ENCODE data around the gene ITPA.
"Not testable (repeated sequence)": the region's sequence is repeated elsewhere in the genome, so short reads cannot be mapped to it uniquely, and the experiment has no call there.

Gene ITPA

GRCh38 chr20:3210346-3210745, 1.0 kb downstream of the ITPA start:
- Histone ChIP-seq H3K9me3 (ENCODE audit: control insufficient read depth, low read depth, low read length) (no peaks in the 10 kb centered on the region), H3K27me3 (ENCODE audit: control insufficient read depth, insufficient read depth, low read length) (no peaks in the 10 kb centered on the region), H3K27ac (ENCODE audit: low read length) (peak overlapping the region; percentile 24), H3K4me1 (ENCODE audit: control insufficient read depth, low read depth, low read length) (no peaks in the 10 kb centered on the region), H3K36me3 (ENCODE audit: control insufficient read depth, low read depth, low read length) (peaks cover 11% of the 10 kb centered on the region), H3K4me3 (ENCODE audit: low read length) (peak overlapping the region; percentile 97), H3K9ac (ENCODE audit: low read length) (peak overlapping the region; percentile 79)

DNA sequence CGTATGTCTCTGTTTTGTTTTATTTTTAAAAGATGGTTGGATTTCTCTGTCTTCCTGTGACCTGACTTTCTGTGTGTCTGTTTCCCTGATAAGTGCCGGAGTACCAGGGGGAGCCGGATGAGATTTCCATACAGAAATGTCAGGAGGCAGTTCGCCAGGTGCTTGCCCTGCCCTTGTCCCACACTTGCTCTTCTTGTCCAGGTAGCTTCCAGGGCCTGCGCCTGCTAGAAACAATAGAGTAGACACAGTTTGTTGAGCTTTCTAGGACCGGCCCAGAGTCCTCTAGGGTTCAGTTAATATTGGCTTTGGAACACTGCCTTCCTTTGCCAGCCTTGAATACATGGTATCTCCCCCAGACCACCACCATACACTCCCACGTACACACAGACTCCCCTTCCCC, 3.9 kb downstream of the ITPA start:
- Histone ChIP-seq H3K9me3 (ENCODE audit: control insufficient read depth, low read depth, low read length) (no peaks in the 10 kb centered on the region), H3K27ac (ENCODE audit: low read length) (no peak overlapping the region), H3K9ac (ENCODE audit: low read length) (no peak overlapping the region), H3K27me3 (ENCODE audit: control insufficient read depth, insufficient read depth, low read length) (no peaks in the 10 kb centered on the region), H3K4me1 (ENCODE audit: control insufficient read depth, low read depth, low read length) (no peaks in the 10 kb centered on the region), H3K36me3 (ENCODE audit: control insufficient read depth, low read depth, low read length) (peaks cover 17% of the 10 kb centered on the region), H3K4me3 (ENCODE audit: low read length) (no peak overlapping the region)

GRCh38 chr20:3215359-3215917, 6.1 kb downstream of the ITPA start:
- H3K27ac ChIP-seq (ENCODE audit: low read length); H3K4me1 ChIP-seq (ENCODE audit: control insufficient read depth, low read depth, low read length); H3K4me3 ChIP-seq (ENCODE audit: low read length); H3K27me3 ChIP-seq (ENCODE audit: control insufficient read depth, insufficient read depth, low read length); H3K9me3 ChIP-seq (ENCODE audit: control insufficient read depth, low read depth, low read length); H3K9ac ChIP-seq (ENCODE audit: low read length): not testable (repeated sequence)
- peaks cover 22% of the 10 kb centered on the region for H3K36me3 ChIP-seq (ENCODE audit: control insufficient read depth, low read depth, low read length)

DNA sequence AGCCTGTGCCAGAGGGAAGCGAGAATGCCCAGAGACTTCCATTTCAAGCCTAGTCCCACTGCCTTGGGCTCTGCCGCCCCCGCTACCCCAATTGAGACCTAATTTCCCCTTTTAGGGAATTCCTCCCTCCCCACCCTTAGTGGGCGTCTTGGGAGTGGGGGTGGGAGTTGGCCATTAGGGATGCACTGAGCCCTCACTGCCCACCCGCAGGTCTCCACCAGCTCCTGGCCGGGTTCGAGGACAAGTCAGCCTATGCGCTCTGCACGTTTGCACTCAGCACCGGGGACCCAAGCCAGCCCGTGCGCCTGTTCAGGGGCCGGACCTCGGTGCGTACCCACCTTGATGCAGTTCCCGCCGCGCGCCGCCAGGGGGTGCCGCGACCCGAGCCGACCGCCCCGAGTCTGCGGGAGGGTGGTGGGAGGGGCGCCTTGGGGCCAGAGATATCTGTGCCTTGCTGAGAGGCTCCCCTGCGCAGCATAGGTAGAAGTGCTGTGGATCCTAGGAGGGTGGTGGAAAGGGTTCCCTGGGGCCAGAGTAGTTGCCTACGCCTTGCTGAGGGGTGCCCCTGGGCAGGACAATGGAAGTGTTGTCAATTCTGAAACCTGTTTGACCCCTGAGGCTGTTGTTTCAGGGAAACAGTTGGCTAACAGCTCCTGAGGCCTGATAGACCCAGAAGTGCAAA, 9.2 kb downstream of the ITPA start:
- no peak overlapping the region for H3K4me3 ChIP-seq (ENCODE audit: low read length)
- H3K27ac ChIP-seq (ENCODE audit: low read length) = no peak overlapping the region
- no peaks in the 10 kb centered on the region for H3K9me3 ChIP-seq (ENCODE audit: control insufficient read depth, low read depth, low read length)
- peaks cover 24% of the 10 kb centered on the region for H3K36me3 ChIP-seq (ENCODE audit: control insufficient read depth, low read depth, low read length)
- H3K27me3 ChIP-seq (ENCODE audit: control insufficient read depth, insufficient read depth, low read length) = no peaks in the 10 kb centered on the region
- H3K9ac ChIP-seq (ENCODE audit: low read length) = no peak overlapping the region
- no peaks in the 10 kb centered on the region for H3K4me1 ChIP-seq (ENCODE audit: control insufficient read depth, low read depth, low read length)

DNA sequence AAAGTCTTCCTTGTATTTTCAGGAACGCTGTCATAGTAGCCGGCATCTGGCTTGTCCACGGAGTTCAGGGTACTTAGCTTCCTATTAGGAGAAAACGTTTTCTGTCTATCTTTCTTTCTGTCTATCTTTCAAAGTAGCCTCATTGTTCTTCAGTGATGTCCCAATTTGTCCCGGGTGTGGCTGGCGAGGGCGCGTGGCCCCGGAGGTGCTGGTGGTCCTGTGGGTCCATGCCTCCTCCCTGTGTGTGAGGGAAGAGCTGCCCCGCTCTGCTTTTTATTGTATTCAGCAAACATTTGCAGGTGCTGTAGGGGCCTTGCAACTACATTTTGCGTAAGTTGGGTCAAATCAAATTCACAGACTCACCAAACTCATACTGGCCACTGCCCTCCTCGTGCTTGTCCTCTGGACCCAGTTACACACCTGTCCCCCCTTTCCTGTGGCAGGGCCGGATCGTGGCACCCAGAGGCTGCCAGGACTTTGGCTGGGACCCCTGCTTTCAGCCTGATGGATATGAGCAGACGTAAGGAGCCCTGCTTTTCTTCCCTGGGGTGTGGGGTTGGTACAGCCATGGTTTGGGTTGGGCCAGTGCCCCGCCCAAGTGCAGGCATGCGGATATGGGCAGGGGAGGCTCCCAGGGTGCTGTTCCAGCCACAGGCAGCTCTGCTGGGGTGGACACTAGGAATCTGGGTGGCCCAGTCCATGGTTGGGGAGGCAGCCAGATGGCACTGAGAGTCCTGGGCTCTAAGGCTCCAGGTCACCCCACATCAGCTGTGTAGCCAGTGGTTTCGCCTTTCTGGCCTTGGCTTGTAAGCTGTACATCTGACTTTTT, 12.3 kb downstream of the ITPA start:
- Histone ChIP-seq H3K36me3 (ENCODE audit: control insufficient read depth, low read depth, low read length) (peaks cover 12% of the 10 kb centered on the region), H3K4me3 (ENCODE audit: low read length) (no peak overlapping the region), H3K9ac (ENCODE audit: low read length) (no peak overlapping the region), H3K27me3 (ENCODE audit: control insufficient read depth, insufficient read depth, low read length) (no peaks in the 10 kb centered on the region), H3K9me3 (ENCODE audit: control insufficient read depth, low read depth, low read length) (no peaks in the 10 kb centered on the region), H3K27ac (ENCODE audit: low read length) (no peak overlapping the region), H3K4me1 (ENCODE audit: control insufficient read depth, low read depth, low read length) (no peaks in the 10 kb centered on the region)

GRCh38 chr20:3222635-3223600, 13.6 kb downstream of the ITPA start:
- Histone ChIP-seq H3K4me1 (ENCODE audit: control insufficient read depth, low read depth, low read length) (no peaks in the 10 kb centered on the region), H3K9me3 (ENCODE audit: control insufficient read depth, low read depth, low read length) (no peaks in the 10 kb centered on the region), H3K27me3 (ENCODE audit: control insufficient read depth, insufficient read depth, low read length) (no peaks in the 10 kb centered on the region), H3K36me3 (ENCODE audit: control insufficient read depth, low read depth, low read length) (peaks cover 12% of the 10 kb centered on the region), H3K27ac (ENCODE audit: low read length) (no peak overlapping the region), H3K4me3 (ENCODE audit: low read length) (no peak overlapping the region), H3K9ac (ENCODE audit: low read length) (no peak overlapping the region)

- Histone ChIP-seq H3K9me3 (ENCODE audit: control insufficient read depth, low read depth, low read length) (no peaks in the 10 kb centered on the region), H3K4me3 (ENCODE audit: low read length) (no peak overlapping the region), H3K27ac (ENCODE audit: low read length) (no peak overlapping the region), H3K4me1 (ENCODE audit: control insufficient read depth, low read depth, low read length) (no peaks in the 10 kb centered on the region), H3K36me3 (ENCODE audit: control insufficient read depth, low read depth, low read length) (peaks cover 12% of the 10 kb centered on the region), H3K9ac (ENCODE audit: low read length) (no peak overlapping the region), H3K27me3 (ENCODE audit: control insufficient read depth, insufficient read depth, low read length) (no peaks in the 10 kb centered on the region)
These were observed 14.3 kb downstream of the ITPA start for GRCh38 chr20:3223651-3223993.

DNA sequence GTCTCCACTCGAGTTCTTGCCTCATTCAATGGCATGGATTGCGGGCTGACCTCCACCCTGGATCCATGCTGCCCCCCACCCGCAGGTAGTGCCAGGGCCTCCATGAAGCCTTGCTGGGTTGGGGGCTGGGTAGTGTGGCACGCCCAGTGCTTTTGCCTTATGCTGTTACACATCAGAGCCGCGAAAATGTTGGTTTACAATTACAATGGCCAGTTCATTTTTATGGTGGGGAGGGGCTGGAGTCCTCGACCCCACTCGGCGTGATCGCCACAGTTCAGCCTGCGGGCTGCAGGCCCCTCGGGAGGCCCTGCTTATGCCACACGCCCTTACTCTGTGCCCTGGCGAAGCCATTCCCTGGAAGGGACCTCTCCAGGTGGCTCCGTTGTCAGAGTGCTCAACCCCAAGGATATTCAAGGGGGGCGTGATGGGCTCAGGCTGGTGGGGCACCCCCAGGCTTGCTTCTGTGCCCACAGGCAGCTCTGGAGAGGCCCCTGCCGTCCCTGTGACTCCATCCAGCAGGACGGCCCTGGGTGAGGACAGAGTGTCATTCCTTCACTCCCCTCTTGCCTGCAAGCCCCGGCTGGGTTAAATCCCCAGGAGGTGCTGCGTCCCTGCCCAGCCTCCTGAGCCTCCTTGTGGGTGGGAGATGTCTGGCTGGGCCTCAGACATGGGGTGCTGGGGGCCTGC, 14.8 kb downstream of the ITPA start:
- Histone ChIP-seq H3K9ac (ENCODE audit: low read length) (no peak overlapping the region), H3K4me3 (ENCODE audit: low read length) (no peak overlapping the region), H3K4me1 (ENCODE audit: control insufficient read depth, low read depth, low read length) (no peaks in the 10 kb centered on the region), H3K9me3 (ENCODE audit: control insufficient read depth, low read depth, low read length) (no peaks in the 10 kb centered on the region), H3K36me3 (ENCODE audit: control insufficient read depth, low read depth, low read length) (peaks cover 12% of the 10 kb centered on the region), H3K27me3 (ENCODE audit: control insufficient read depth, insufficient read depth, low read length) (no peaks in the 10 kb centered on the region), H3K27ac (ENCODE audit: low read length) (no peak overlapping the region)

- no peaks in the 10 kb centered on the region for H3K4me1 ChIP-seq (ENCODE audit: control insufficient read depth, low read depth, low read length)
- H3K27ac ChIP-seq (ENCODE audit: low read length) = no peak overlapping the region
- peaks cover 12% of the 10 kb centered on the region for H3K36me3 ChIP-seq (ENCODE audit: control insufficient read depth, low read depth, low read length)
- H3K4me3 ChIP-seq (ENCODE audit: low read length) = no peak overlapping the region
- H3K27me3 ChIP-seq (ENCODE audit: control insufficient read depth, insufficient read depth, low read length) = no peaks in the 10 kb centered on the region
- H3K9me3 ChIP-seq (ENCODE audit: control insufficient read depth, low read depth, low read length) = no peaks in the 10 kb centered on the region
- H3K9ac ChIP-seq (ENCODE audit: low read length) = no peak overlapping the region
These were observed 15.6 kb downstream of the ITPA start for GRCh38 chr20:3224681-3225421.

DNA sequence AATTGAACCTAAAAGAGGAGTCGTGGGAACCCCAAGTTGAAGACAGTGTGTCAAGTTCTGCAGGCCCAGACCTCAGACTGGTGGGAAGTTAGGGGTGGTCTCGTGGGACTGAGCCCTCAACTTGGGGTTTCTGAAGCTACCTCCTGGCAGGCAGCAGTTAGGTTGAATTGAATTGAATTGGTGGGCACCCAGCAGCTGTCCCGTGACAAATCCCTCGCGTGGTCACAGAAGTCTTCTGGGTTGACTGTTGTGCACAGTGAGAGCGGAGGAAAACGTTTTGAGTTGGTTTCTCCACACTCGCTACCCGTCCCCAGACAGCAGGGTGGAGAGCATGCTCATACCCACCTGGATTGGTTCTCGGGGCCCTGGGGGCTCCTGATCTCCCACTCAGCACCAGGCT, 16.8 kb downstream of the ITPA start:
- no peak overlapping the region for H3K9ac ChIP-seq (ENCODE audit: low read length)
- no peaks in the 10 kb centered on the region for H3K4me1 ChIP-seq (ENCODE audit: control insufficient read depth, low read depth, low read length)
- H3K9me3 ChIP-seq (ENCODE audit: control insufficient read depth, low read depth, low read length) = no peaks in the 10 kb centered on the region
- no peak overlapping the region for H3K27ac ChIP-seq (ENCODE audit: low read length)
- no peaks in the 10 kb centered on the region for H3K27me3 ChIP-seq (ENCODE audit: control insufficient read depth, insufficient read depth, low read length)
- peaks cover 7% of the 10 kb centered on the region for H3K36me3 ChIP-seq (ENCODE audit: control insufficient read depth, low read depth, low read length)
- no peak overlapping the region for H3K4me3 ChIP-seq (ENCODE audit: low read length)
